ENCODE results near the gene EML4.

- no peak for TF ChIP-seq CTCF (IDR thresholded peaks at IDR 0.05 in 2 of 3, conservative IDR thresholded peaks at IDR 0.05 in 1 of 3; ENCODE audit: control insufficient read depth in 2 of 3, extremely low read depth in 1 of 3, insufficient read depth in 1 of 3, low read depth in 3 of 3, low read length in 3 of 3)
- no peak for TF ChIP-seq ZBTB40 (IDR thresholded peaks at IDR 0.05; ENCODE audit: borderline replicate concordance)
- no peak for TF ChIP-seq SREBF2 (IDR thresholded peaks at IDR 0.05; ENCODE audit: low read length)
- no peak for TF ChIP-seq POLR2AphosphoS5 (IDR thresholded peaks at IDR 0.05; ENCODE audit: low read length)
- no peak for TF ChIP-seq CEBPB (IDR thresholded peaks at IDR 0.05; ENCODE audit: borderline replicate concordance in 1 of 2, low read depth in 2 of 2, low read length in 2 of 2)
These were observed 165.1 kb downstream of the EML4 start for GRCh38 chr2:42334220-42334619.
